ENCODE results near the gene OR6M1. TPM values are rescaled to one million over a fixed set of nuclear protein-coding genes. Genes with fewer than 3 reads are reported as not detected.

The OR6M1 gene
- total RNA-seq, 4 donors from 2014 or later: not detected

DNA sequence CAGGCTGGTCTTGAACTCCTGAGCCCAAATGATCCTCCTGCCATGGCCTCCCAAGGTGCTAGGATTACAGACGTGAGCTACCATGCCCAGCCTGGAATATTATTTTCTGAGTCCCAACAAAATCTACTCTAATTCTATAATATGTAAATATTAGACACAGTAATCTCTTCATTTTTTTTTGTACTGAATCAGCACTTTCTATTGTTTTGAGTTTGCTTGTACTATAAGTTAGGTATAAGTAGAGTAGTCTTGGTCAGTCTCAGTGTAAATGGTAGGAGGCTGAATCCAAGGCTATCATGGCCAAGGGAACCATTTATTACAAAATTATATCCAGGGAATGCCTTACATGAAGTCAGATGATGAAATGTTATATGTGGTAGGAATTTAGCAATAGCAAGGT is 32.2 kb downstream of the OR6M1 start:
- Histone ChIP-seq H3K27me3 (no peaks in the 10 kb centered on the region), H3K4me1 (no peaks in the 10 kb centered on the region), H3K4me3 (no peak overlapping the region), H3K36me3 (no peaks in the 10 kb centered on the region), H3K27ac (no peak overlapping the region), H3K9me3 (no peaks in the 10 kb centered on the region)
- no peak for TF ChIP-seq CTCF (IDR thresholded peaks at IDR 0.05)
- no peak for TF ChIP-seq POLR2A (IDR thresholded peaks at IDR 0.05)
- no peak for DNase-seq
- intact Hi-C loops (cut with DNase I; ENCODE audit: low total_unique reads): no loop called here

DNA sequence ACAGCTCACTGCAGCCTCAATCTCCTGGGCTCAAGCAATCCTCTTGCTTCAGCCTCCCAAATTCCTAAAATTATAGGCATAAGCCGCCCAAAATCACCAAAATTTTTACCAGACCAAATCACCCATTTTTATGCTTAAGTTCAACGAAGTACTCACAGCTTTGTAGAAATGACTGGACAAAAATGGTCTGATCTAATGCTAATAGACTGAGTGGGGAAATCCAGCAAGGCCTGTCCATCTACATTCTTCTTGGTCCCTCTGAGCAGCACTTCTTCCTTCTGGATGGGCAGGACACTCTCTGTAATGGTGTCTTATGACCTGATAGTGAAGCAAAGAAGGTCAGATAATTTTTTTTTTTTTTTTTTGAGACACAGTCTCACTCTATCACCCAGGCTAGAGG is 33.1 kb downstream of the OR6M1 start:
- TF ChIP-seq POLR2A (IDR thresholded peaks at IDR 0.05) (no peak), CTCF (IDR thresholded peaks at IDR 0.05) (no peak)
- Histone ChIP-seq H3K36me3 (no peaks in the 10 kb centered on the region), H3K9me3 (no peaks in the 10 kb centered on the region), H3K27me3 (no peaks in the 10 kb centered on the region), H3K4me3 (no peak overlapping the region), H3K4me1 (no peaks in the 10 kb centered on the region), H3K27ac (no peak overlapping the region)
- no peak for DNase-seq
- intact Hi-C loops (cut with DNase I; ENCODE audit: low total_unique reads): no loop called here

DNA sequence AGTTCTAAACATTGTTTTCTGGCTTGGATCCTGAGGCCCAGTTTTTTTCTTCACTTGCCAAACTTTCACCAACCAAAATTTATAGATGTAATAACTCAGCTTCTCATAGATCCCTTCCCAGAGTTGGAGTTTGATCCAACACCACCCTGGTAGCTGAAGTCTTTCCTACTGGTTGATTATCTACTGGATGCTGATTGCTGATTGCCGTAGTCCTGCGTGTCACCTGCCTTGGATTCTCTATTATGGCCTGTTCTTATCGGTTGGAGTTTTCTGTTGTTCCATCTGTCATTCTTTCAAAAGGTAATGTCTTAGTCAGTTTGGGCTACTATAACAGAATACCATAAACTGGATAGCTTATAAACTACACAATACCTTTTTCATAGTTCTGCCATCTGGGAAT is 34.5 kb downstream of the OR6M1 start:
- no peak for TF ChIP-seq CTCF (IDR thresholded peaks at IDR 0.05)
- no peak for TF ChIP-seq POLR2A (IDR thresholded peaks at IDR 0.05)
- no peak for DNase-seq
- no peak overlapping the region for H3K27ac ChIP-seq
- no peaks in the 10 kb centered on the region for H3K27me3 ChIP-seq
- H3K9me3 ChIP-seq: no peaks in the 10 kb centered on the region
- no peaks in the 10 kb centered on the region for H3K36me3 ChIP-seq
- no peak overlapping the region for H3K4me3 ChIP-seq
- intact Hi-C loops (cut with DNase I; ENCODE audit: low total_unique reads): no loop called here
- no peaks in the 10 kb centered on the region for H3K4me1 ChIP-seq

DNA sequence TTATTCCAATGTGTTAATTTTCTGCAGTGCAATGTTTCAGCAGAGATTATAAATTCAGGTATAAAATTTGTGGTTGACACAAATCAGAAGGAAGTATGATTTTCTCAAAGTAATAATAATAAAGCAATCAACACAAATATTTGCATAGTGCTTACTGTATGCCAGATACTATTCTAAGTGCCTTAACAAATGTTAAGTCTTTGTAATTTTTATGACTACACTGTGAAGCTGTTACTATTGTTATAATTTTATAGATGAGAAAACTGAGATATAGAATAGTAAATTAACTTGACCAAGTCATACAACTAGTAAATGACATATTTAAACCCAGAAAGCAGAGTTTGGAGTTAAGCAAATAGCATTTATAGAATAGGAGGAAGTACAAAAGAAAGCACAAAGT is 35.4 kb downstream of the OR6M1 start:
- H3K27ac ChIP-seq: no peak overlapping the region
- no peak for TF ChIP-seq POLR2A (IDR thresholded peaks at IDR 0.05)
- TF ChIP-seq CTCF (IDR thresholded peaks at IDR 0.05): no peak
- DNase-seq: no peak
- no peaks in the 10 kb centered on the region for H3K9me3 ChIP-seq
- H3K4me1 ChIP-seq: no peaks in the 10 kb centered on the region
- no peaks in the 10 kb centered on the region for H3K36me3 ChIP-seq
- H3K27me3 ChIP-seq: no peaks in the 10 kb centered on the region
- intact Hi-C loops (cut with DNase I; ENCODE audit: low total_unique reads): no loop called here
- H3K4me3 ChIP-seq: no peak overlapping the region

DNA sequence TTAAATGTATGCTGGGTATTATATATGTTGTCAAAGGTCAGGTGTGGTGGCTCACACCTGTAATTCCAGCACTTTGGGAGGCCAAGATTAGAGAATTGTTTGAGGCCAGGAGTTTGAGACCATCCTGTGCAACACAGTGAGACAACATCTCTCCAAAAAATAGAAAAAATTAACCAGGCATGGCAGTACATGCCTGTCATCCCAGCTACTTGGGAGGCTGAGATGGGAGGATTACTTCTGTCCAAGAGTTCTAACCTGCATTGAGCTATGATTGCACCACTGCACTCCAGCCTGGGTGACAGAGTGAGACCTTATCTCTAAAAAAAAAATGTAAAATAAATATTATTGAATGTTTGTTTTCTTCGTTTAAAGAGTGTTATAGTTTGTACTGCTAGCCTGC is 40.5 kb downstream of the OR6M1 start:
- H3K36me3 ChIP-seq: no peaks in the 10 kb centered on the region
- intact Hi-C loops (cut with DNase I; ENCODE audit: low total_unique reads): no loop called here
- no peaks in the 10 kb centered on the region for H3K9me3 ChIP-seq
- no peak overlapping the region for H3K27ac ChIP-seq
- H3K27me3 ChIP-seq: no peaks in the 10 kb centered on the region
- no peak for DNase-seq
- no peaks in the 10 kb centered on the region for H3K4me1 ChIP-seq
- H3K4me3 ChIP-seq: no peak overlapping the region
- TF ChIP-seq CTCF (IDR thresholded peaks at IDR 0.05) (no peak), POLR2A (IDR thresholded peaks at IDR 0.05) (no peak)
